Smooth muscle cell (in vitro differentiated cells): ENCODE results near the gene COL7A1. TPM values are rescaled to one million over a fixed set of nuclear protein-coding genes. Genes with fewer than 3 reads are reported as not detected.

ENCODE experiments used
- DNase-seq: peaks from one replicate; lab custom pipeline; 2025; ENCODE audit not compliant: unreplicated experiment; lab: John Stamatoyannopoulos, UW
- H2AFZ ChIP-seq: fragments of 200-600 bp; sonication (generic); 2 replicates; pipeline ENCODE4 v1.6.0; 2016; ENCODE audit warnings: antibody characterized with exemption, low read depth, mild to moderate bottlenecking
- H3F3A ChIP-seq: fragments of 200-600 bp; sonication (generic); 2 replicates; pipeline ENCODE4 v1.6.0; 2017; ENCODE audit warnings: antibody characterized with exemption, low read depth
- H3K27ac ChIP-seq: fragments of 200-600 bp; sonication (generic); 2 replicates; pipeline ENCODE4 v1.5.1; 2016; ENCODE audit warnings: low read depth, mild to moderate bottlenecking
- H3K27me3 ChIP-seq: fragments of 200-600 bp; sonication (generic); 2 replicates; pipeline ENCODE4 v1.6.1; 2016; ENCODE audit warnings: low read depth, mild to moderate bottlenecking
- H3K36me3 ChIP-seq: fragments of 200-600 bp; sonication (generic); 2 replicates; pipeline ENCODE4 v1.5.1; 2016; ENCODE audit warnings: low read depth
- H3K4me1 ChIP-seq: fragments of 200-600 bp; sonication (generic); 2 replicates; pipeline ENCODE4 v1.5.1; 2016; ENCODE audit warnings: low read depth
- H3K4me2 ChIP-seq: fragments of 200-600 bp; sonication (generic); 2 replicates; pipeline ENCODE4 v1.6.0; 2016; ENCODE audit warnings: mild to moderate bottlenecking
- H3K4me3 ChIP-seq: fragments of 200-600 bp; sonication (generic); 2 replicates; pipeline ENCODE4 v1.5.1; 2016; ENCODE audit warnings: mild to moderate bottlenecking
- H3K79me2 ChIP-seq: fragments of 200-600 bp; sonication (generic); 2 replicates; pipeline ENCODE4 v1.6.0; 2016; ENCODE audit warnings: low read depth, mild to moderate bottlenecking
- H3K9ac ChIP-seq: fragments of 200-600 bp; sonication (generic); 2 replicates; pipeline ENCODE4 v1.6.0; 2016; ENCODE audit warnings: low read depth
- H3K9me3 ChIP-seq: fragments of 200-600 bp; sonication (generic); replicated peaks from 2 replicates; pipeline ENCODE4 v1.5.1; 2016; ENCODE audit warnings: low read depth
- H4K20me1 ChIP-seq: fragments of 200-600 bp; sonication (generic); 2 replicates; pipeline ENCODE4 v1.6.0; 2016; ENCODE audit warnings: low read depth
- WGBS: methylation state at CpG from one replicate; pipeline ENCODE4 v1.1.7; 2016; ENCODE audit warnings: low lambda C conversion rate; 5-methylcytosine and 5-hydroxymethylcytosine counted together
- polyA plus RNA-seq: library from polyadenylated mRNA; unstranded; fragments of >200 nt; fragmentation: Nextera tagmentation; extraction: Ambion mirVana; gene quantifications from 2 replicates; pipeline ENCODE4 v1.2.1, GENCODE V29; 2016
- total RNA-seq: library from RNA; depleted of rRNA; stranded (reverse); fragments of >200 nt; gene quantifications from 2 replicates; pipeline ENCODE4 v1.2.3, GENCODE V29; 2014
- TF ChIP-seq, protein P1 (sequence below): fragments of 200-600 bp; sonication (generic); IDR thresholded peaks from 2 replicates; pipeline ENCODE4 v1.5.1; 2017; ENCODE audit warnings: borderline replicate concordance, mild to moderate bottlenecking, antibody characterized with exemption; ENCODE audit not compliant: insufficient read depth, poor library complexity, severe bottlenecking

COL7A1 gene
- total and polyA plus RNA-seq, 2 experiments from 2014 or later: 57.3 to 80.7 TPM

DNA sequence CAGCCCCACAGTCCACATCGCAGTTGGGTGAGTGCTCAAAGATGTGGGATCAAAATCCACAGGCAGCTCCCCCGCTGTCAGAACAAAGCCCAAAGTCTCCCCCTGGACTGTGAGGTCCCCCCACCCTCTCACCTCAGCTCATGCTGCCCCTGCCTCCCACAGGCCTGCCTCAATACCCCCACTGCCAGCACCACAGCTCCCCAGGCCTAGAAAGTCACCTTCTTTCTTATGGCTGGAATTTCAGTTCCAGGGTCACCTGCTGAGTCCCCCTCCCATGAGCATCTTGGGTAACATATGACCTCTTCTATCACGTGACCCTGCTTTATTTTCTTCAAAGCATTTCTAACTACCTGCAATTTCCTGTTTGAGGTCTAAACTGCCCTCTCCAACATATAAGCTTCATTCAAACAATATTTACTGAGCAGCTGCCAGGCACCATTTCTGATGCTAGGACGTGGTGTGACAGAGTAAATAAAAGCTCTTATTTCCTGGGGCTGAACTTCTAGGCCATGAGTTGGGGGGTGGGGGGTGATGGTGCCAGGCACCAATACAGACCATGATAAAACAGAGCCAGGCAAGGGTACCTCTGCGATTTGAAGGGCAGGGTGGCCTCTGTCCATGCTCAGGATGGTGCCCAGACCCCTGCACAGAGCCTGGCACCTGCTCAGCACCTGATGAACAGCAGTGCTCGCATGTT lies 28.9 kb upstream of the COL7A1 start:
- H3K36me3 ChIP-seq: no peaks in the 10 kb centered on the region
- WGBS: 91% methylated on average over 6 of the region's 6 CpGs
- H3K4me1 ChIP-seq: peaks cover 3% of the 10 kb centered on the region
- TF ChIP-seq, protein P1, sequence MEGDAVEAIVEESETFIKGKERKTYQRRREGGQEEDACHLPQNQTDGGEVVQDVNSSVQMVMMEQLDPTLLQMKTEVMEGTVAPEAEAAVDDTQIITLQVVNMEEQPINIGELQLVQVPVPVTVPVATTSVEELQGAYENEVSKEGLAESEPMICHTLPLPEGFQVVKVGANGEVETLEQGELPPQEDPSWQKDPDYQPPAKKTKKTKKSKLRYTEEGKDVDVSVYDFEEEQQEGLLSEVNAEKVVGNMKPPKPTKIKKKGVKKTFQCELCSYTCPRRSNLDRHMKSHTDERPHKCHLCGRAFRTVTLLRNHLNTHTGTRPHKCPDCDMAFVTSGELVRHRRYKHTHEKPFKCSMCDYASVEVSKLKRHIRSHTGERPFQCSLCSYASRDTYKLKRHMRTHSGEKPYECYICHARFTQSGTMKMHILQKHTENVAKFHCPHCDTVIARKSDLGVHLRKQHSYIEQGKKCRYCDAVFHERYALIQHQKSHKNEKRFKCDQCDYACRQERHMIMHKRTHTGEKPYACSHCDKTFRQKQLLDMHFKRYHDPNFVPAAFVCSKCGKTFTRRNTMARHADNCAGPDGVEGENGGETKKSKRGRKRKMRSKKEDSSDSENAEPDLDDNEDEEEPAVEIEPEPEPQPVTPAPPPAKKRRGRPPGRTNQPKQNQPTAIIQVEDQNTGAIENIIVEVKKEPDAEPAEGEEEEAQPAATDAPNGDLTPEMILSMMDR: no peak
- H3K79me2 ChIP-seq: no peaks in the 10 kb centered on the region
- H3K27ac ChIP-seq: no peak overlapping the region
- H3K4me3 ChIP-seq: no peak overlapping the region
- H3K27me3 ChIP-seq: no peaks in the 10 kb centered on the region
- H3K9me3 ChIP-seq: no peaks in the 10 kb centered on the region
- DNase-seq: no peak
- peaks cover 5% of the 10 kb centered on the region for H3F3A ChIP-seq
- H3K9ac ChIP-seq: no peak overlapping the region
- H2AFZ ChIP-seq: no peak overlapping the region
- H3K4me2 ChIP-seq: no peak overlapping the region
- H4K20me1 ChIP-seq: no peaks in the 10 kb centered on the region

- WGBS: 97% methylated on average over 13 of the region's 19 CpGs
- H3K9ac ChIP-seq: no peak within 1 kb of the TSS
- no peak within 1 kb of the TSS for H3K27ac ChIP-seq
- H3K4me2 ChIP-seq: no peak within 1 kb of the TSS
- H3K4me3 ChIP-seq: no peak within 1 kb of the TSS
- no peak for DNase-seq
- H2AFZ ChIP-seq: no peak within 1 kb of the TSS
- peaks cover 11% of the 10 kb centered on the region for H3K4me1 ChIP-seq
- H3K79me2 ChIP-seq: no peaks in the 10 kb centered on the region
- peaks cover 8% of the 10 kb centered on the region for H3F3A ChIP-seq
- H4K20me1 ChIP-seq: no peaks in the 10 kb centered on the region
- no peaks in the 10 kb centered on the region for H3K36me3 ChIP-seq
- H3K9me3 ChIP-seq: no peaks in the 10 kb centered on the region
- TF ChIP-seq, protein P1: no peak
- H3K27me3 ChIP-seq: no peaks in the 10 kb centered on the region
Observed at GRCh38 chr3:48621461-48621869, 26.3 kb upstream of the COL7A1 start, which contains the start of gene TMEM89. TMEM89 (minus strand) TSS chr3:48621769; CDS start chr3:48621756, 13 bp downstream.

- no peak for DNase-seq
- H3K4me2 ChIP-seq: no peak overlapping the region
- H3K79me2 ChIP-seq: no peaks in the 10 kb centered on the region
- H3K4me1 ChIP-seq: peaks cover 11% of the 10 kb centered on the region
- no peak overlapping the region for H3K4me3 ChIP-seq
- TF ChIP-seq, protein P1: no peak
- H3K36me3 ChIP-seq: no peaks in the 10 kb centered on the region
- H3F3A ChIP-seq: peaks cover 8% of the 10 kb centered on the region
- 99% methylated on average over 7 of the region's 7 CpGs for WGBS
- H3K27me3 ChIP-seq: no peaks in the 10 kb centered on the region
- no peak overlapping the region for H2AFZ ChIP-seq
- no peak overlapping the region for H3K9ac ChIP-seq
- H3K9me3 ChIP-seq: no peaks in the 10 kb centered on the region
- H4K20me1 ChIP-seq: no peaks in the 10 kb centered on the region
- H3K27ac ChIP-seq: peak overlapping the region; percentile 63
Observed at GRCh38 chr3:48619541-48620524, 24.7 kb upstream of the COL7A1 start.
